Fibroblast of lung (primary cell): ENCODE results near the gene GPR119.

Experiments
- CTCF ChIP-seq, 2 donors: IDR thresholded peaks in 1 of 2; conservative IDR thresholded peaks in 1 of 2; 1 replicate in 1 of 2; 2 replicates in 1 of 2; pipeline ENCODE4 v1.5.1; 2011 to 2012; ENCODE audit warnings: low read length in 2 of 2, control low read depth in 1 of 2, inconsistent platforms in 1 of 2, low read depth in 1 of 2, mild to moderate bottlenecking in 1 of 2
- EZH2 ChIP-seq: IDR thresholded peaks from 2 replicates; pipeline ENCODE4 v1.5.1; 2012; ENCODE audit warnings: low read length, control low read depth, mild to moderate bottlenecking; ENCODE audit errors: missing control alignments

DNA sequence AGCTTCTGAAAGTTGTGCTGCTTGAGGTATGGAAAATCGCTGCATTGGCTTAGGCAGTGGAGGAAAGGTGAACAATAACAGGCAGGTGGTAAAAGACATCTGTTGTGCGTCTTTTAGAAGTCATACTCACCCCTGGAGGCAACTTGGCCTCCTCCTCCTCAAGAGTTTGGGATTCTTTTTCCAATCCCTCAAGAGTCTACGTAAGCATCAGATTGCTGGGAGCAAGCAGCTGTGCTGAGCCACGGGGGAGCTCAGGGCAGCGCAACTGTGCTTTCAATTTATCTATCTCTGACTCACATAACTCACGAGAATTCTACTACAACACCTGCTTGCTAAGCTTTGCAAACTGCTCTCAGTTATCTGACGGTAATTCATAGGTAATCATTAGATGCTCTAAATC is 9.9 kb upstream of the GPR119 start:
- TF ChIP-seq EZH2 (no peak), CTCF (conservative IDR thresholded peaks at IDR 0.05 in 1 of 2, IDR thresholded peaks at IDR 0.05 in 1 of 2; ENCODE audit: low read depth in 1 of 2, low read length in 2 of 2) (no peak)
